ENCODE results near the gene TMEM203.

The TMEM203 gene

GRCh38 chr9:137170486-137171148, 34.8 kb downstream of the TMEM203 start:
- DNase-seq (ENCODE audit: low read depth), result no peak
- no peak overlapping the region for H3K4me3 ChIP-seq (replicated peaks; ENCODE audit: low read depth, low read length)
- TF ChIP-seq, protein P1, sequence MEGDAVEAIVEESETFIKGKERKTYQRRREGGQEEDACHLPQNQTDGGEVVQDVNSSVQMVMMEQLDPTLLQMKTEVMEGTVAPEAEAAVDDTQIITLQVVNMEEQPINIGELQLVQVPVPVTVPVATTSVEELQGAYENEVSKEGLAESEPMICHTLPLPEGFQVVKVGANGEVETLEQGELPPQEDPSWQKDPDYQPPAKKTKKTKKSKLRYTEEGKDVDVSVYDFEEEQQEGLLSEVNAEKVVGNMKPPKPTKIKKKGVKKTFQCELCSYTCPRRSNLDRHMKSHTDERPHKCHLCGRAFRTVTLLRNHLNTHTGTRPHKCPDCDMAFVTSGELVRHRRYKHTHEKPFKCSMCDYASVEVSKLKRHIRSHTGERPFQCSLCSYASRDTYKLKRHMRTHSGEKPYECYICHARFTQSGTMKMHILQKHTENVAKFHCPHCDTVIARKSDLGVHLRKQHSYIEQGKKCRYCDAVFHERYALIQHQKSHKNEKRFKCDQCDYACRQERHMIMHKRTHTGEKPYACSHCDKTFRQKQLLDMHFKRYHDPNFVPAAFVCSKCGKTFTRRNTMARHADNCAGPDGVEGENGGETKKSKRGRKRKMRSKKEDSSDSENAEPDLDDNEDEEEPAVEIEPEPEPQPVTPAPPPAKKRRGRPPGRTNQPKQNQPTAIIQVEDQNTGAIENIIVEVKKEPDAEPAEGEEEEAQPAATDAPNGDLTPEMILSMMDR (IDR thresholded peaks at IDR 0.05; ENCODE audit: low read length, missing control alignments), result no peak

- no peak within 1 kb of the TSS for H3K4me3 ChIP-seq (replicated peaks; ENCODE audit: low read depth, low read length)
- TF ChIP-seq, protein P1 (IDR thresholded peaks at IDR 0.05; ENCODE audit: low read length, missing control alignments), result no peak
- DNase-seq (ENCODE audit: low read depth), result no peak
These were observed 35.5 kb downstream of the TMEM203 start, which contains the start of gene LRRC26 for GRCh38 chr9:137169896-137170358. Gene LRRC26 (minus strand): TSS chr9:137170051. CDS start chr9:137169943, 108 bp downstream.

GRCh38 chr9:137168904-137169856, 36.3 kb downstream of the TMEM203 start:
- no peak overlapping the region for H3K4me3 ChIP-seq (replicated peaks; ENCODE audit: low read depth, low read length)
- TF ChIP-seq, protein P1 (IDR thresholded peaks at IDR 0.05; ENCODE audit: low read length, missing control alignments), result no peak
- no peak for DNase-seq (ENCODE audit: low read depth)

GRCh38 chr9:137168573-137168903, 36.9 kb downstream of the TMEM203 start:
- TF ChIP-seq, protein P1 (IDR thresholded peaks at IDR 0.05; ENCODE audit: low read length, missing control alignments), result no peak
- DNase-seq (ENCODE audit: low read depth), result no peak
- no peak overlapping the region for H3K4me3 ChIP-seq (replicated peaks; ENCODE audit: low read depth, low read length)

DNA sequence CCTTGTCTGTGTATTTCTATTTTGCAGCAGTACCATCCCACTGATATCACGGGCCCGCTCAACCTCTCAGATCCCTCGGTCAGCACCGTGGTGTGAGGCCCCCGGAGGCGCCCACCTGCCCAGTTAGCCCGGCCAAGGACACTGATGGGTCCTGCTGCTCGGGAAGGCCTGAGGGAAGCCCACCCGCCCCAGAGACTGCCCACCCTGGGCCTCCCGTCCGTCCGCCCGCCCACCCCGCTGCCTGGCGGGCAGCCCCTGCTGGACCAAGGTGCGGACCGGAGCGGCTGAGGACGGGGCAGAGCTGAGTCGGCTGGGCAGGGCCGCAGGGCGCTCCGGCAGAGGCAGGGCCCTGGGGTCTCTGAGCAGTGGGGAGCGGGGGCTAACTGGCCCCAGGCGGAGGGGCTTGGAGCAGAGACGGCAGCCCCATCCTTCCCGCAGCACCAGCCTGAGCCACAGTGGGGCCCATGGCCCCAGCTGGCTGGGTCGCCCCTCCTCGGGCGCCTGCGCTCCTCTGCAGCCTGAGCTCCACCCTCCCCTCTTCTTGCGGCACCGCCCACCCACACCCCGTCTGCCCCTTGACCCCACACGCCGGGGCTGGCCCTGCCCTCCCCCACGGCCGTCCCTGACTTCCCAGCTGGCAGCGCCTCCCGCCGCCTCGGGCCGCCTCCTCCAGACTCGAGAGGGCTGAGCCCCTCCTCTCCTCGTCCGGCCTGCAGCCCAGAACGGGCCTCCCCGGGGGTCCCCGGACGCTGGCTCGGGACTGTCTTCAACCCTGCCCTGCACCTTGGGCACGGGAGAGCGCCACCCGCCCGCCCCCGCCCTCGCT, 37.5 kb downstream of the TMEM203 start:
- DNase-seq (ENCODE audit: low read depth), result no peak
- H3K4me3 ChIP-seq (replicated peaks; ENCODE audit: low read depth, low read length), result no peak overlapping the region

DNA sequence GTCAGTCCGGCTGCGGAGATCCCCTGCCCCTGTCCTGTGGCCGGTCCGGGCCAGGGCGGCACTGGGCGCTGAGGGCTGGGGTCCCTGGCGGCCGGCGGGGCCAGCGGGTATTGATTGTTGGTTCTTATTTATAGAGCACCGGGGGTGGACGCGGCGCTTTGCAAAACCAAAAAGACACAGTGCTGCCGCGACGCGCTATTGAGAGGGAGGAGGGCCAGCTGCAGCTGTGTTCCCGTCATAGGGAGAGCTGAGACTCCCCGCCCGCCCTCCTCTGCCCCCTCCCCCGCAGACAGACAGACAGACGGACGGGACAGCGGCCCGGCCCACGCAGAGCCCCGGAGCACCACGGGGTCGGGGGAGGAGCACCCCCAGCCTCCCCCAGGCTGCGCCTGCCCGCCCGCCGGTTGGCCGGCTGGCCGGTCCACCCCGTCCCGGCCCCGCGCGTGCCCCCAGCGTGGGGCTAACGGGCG, 38.1 kb downstream of the TMEM203 start:
- TF ChIP-seq, protein P1 (IDR thresholded peaks at IDR 0.05; ENCODE audit: low read length, missing control alignments), result no peak
- no peak overlapping the region for H3K4me3 ChIP-seq (replicated peaks; ENCODE audit: low read depth, low read length)
- DNase-seq (ENCODE audit: low read depth), result no peak

More for the DNA sequence above, 37.5 kb downstream of the TMEM203 start:
- TF ChIP-seq, protein P1 (IDR thresholded peaks at IDR 0.05; ENCODE audit: low read length, missing control alignments), result no peak
